Measurements from ENCODE around the gene NHP2. TPM values are rescaled to one million over a fixed set of nuclear protein-coding genes. Genes with fewer than 3 reads are reported as not detected.
"Not testable (repeated sequence)": the region's sequence is repeated elsewhere in the genome, so short reads cannot be mapped to it uniquely, and the experiment has no call there.

The NHP2 gene
- total RNA-seq (100 to 1,000 TPM; 298 to 311 TPM), polyA plus RNA-seq (219 TPM)

DNA sequence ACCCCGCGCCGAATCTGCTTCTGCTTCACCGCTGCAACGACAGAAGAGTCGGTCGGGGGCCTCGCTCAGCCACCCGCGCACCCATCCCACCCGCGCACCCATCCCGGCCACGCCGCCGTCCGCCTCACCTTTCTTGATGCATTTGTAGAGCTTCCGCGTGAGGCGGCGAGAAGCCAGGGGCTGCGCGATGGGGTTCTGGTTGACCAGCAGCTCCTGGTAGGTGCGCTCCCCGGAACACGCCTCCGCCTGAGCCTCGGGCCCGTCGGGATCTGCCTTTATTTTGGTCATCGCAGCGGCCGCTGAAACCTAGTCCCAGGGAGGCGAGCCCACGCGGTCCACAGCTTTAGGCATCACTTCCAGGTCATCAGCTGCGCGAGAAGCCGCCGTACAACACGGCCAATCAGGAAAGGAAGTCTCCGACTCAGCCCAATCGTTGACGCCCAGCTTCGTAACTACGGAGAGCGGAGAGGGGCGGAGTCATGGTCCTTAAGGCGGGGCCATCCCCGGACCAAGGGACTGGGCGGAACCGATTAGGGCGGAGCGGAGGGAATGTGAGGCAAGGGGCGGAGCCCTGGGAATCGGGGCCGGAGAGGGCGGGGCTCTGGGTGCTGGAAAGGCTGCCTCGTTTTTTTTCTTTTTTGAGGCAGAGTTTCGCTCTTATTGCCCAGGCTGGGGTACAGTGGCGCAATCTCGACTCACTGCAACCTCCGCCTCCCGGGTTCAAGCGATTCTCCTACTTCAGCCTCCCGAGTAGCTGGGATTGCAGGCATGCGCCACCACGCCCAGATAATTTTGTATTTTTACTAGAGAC lies at the start of gene NHP2:
Gene NHP2 (minus strand): TSS at position 356 of the 811 bp plus-strand sequence. CDS start 68 bp downstream, at position 288.
- Mint-ChIP-seq H3K27ac (peak within 1 kb of the TSS; percentile 69 to 93 (median 88)), H3K27me3 (no peaks in the 10 kb centered on the region), H3K36me3 (peaks cover 0 to 37% (median 2%) of the 10 kb centered on the region in 3 donors), H3K4me1 (peaks cover 25 to 44% (median 33%) of the 10 kb centered on the region in 3 donors), H3K4me3 (peak within 1 kb of the TSS; percentile 90 to 99 (median 96)), H3K9me3 (no peaks in the 10 kb centered on the region)
- peak within 1 kb of the TSS; percentile 52 for H3K27ac ChIP-seq (ENCODE audit: low read depth, low read length)
- H3K9me3 ChIP-seq (ENCODE audit: low read length): no peaks in the 10 kb centered on the region
- no peaks in the 10 kb centered on the region for H3K27me3 ChIP-seq (ENCODE audit: insufficient read depth, low read length, poor library complexity, severe bottlenecking)
- H3K36me3 ChIP-seq (ENCODE audit: insufficient read depth, low read length): peaks cover 27% of the 10 kb centered on the region
- DNase-seq: peak; percentile 94 to 97 (median 96)
- CTCF ChIA-PET: interaction anchor here (0.7 to 2.5 kb wide), 11 partner anchors 8 to 547 kb away, joined by 3 to 15 read pairs (median 3); no protein-coding TSS in a partner anchor
- H3K4me3 ChIP-seq (ENCODE audit: low read length): peak within 1 kb of the TSS; percentile 80
- POLR2A ChIA-PET: interaction anchor here (0.5 to 1.3 kb wide), 6 partner anchors 9 to 77 kb away, joined by 3 to 9 read pairs (median 6); partner anchors contain the start of genes HNRNPAB and RMND5B
- peaks cover 18% of the 10 kb centered on the region for H3K4me1 ChIP-seq (ENCODE audit: insufficient read depth, low read length)

DNA sequence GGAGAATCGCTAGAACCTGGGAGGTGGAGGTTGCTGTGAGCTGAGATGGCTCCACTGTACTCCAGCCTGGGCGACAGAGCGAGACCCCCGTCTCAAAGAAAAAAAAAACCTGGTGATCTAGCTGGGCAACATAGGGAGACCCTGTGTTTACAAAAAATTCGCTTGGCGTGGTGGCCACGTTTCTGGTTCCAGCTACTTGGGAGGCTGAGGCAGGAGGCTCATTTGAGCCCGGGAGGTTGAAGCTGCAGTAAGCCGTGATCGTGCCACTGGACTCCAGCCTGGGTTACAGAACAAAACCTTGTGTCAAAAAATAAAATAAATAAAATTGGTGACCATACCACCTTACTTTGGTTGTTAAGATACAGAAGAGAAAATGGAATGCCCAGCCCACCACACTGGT lies 48.9 kb upstream of the NHP2 start:
- DNase-seq: no peak
- Mint-ChIP-seq H3K9me3 (peaks cover 0 to 2% (median 0%) of the 10 kb centered on the region in 5 donors), H3K27ac (peak overlapping the region in 2 of 8 donors; percentile 54 to 77), H3K36me3 (peaks cover 0 to 24% (median 1%) of the 10 kb centered on the region in 3 donors), H3K4me1 (peaks cover 19 to 25% (median 21%) of the 10 kb centered on the region in 3 donors), H3K27me3 (peaks cover 0 to 2% of the 10 kb centered on the region in 2 donors), H3K4me3 (peak overlapping the region; percentile 44 to 85 (median 59))
- Histone ChIP-seq H3K27me3 (ENCODE audit: insufficient read depth, low read length, poor library complexity, severe bottlenecking) (no peaks in the 10 kb centered on the region), H3K27ac (ENCODE audit: low read depth, low read length) (no peak overlapping the region), H3K9me3 (ENCODE audit: low read length) (no peaks in the 10 kb centered on the region), H3K36me3 (ENCODE audit: insufficient read depth, low read length) (peaks cover 8% of the 10 kb centered on the region), H3K4me1 (ENCODE audit: insufficient read depth, low read length) (peaks cover 22% of the 10 kb centered on the region), H3K4me3 (ENCODE audit: low read length) (no peak overlapping the region)
- POLR2A ChIA-PET: no interaction called here
- CTCF ChIA-PET: no interaction called here

DNA sequence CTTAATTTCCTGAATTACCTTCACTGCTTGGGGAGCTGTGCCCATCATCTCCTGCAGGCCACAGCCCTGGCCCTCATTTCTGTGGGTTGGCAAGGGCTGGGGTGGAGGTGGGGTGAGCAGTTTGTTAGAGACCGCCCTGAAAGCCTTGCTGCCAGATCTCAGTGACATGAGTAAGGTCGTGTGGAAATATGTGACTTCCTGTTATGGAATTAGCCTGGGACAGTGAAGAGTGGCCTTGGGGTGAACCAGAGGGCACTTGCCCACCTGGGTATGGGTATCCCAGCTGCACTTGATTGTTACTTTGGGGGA lies 48.2 kb upstream of the NHP2 start:
- no peak for DNase-seq
- Histone ChIP-seq H3K4me1 (ENCODE audit: insufficient read depth, low read length) (peaks cover 16% of the 10 kb centered on the region), H3K27me3 (ENCODE audit: insufficient read depth, low read length, poor library complexity, severe bottlenecking) (no peaks in the 10 kb centered on the region), H3K36me3 (ENCODE audit: insufficient read depth, low read length) (peaks cover 2% of the 10 kb centered on the region), H3K4me3 (ENCODE audit: low read length) (no peak overlapping the region), H3K9me3 (ENCODE audit: low read length) (no peaks in the 10 kb centered on the region), H3K27ac (ENCODE audit: low read depth, low read length) (no peak overlapping the region)
- peaks cover 13 to 18% (median 14%) of the 10 kb centered on the region in 3 donors for H3K4me1 Mint-ChIP-seq
- POLR2A ChIA-PET: no interaction called here
- H3K36me3 Mint-ChIP-seq: peaks cover 0 to 18% (median 1%) of the 10 kb centered on the region in 3 donors
- H3K27ac Mint-ChIP-seq: peak overlapping the region in 1 of 8 donors; percentile 77
- CTCF ChIA-PET: interaction anchor here (1.3 kb wide), 1 partner anchor 14 kb away, joined by 3 read pairs; the partner anchor contains the start of gene GMCL2
- peaks cover 0 to 2% of the 10 kb centered on the region in 2 donors for H3K27me3 Mint-ChIP-seq
- H3K9me3 Mint-ChIP-seq: peaks cover 0 to 2% (median 0%) of the 10 kb centered on the region in 5 donors
- peak overlapping the region in 5 of 7 donors; percentile 5 to 85 (median 45) for H3K4me3 Mint-ChIP-seq

DNA sequence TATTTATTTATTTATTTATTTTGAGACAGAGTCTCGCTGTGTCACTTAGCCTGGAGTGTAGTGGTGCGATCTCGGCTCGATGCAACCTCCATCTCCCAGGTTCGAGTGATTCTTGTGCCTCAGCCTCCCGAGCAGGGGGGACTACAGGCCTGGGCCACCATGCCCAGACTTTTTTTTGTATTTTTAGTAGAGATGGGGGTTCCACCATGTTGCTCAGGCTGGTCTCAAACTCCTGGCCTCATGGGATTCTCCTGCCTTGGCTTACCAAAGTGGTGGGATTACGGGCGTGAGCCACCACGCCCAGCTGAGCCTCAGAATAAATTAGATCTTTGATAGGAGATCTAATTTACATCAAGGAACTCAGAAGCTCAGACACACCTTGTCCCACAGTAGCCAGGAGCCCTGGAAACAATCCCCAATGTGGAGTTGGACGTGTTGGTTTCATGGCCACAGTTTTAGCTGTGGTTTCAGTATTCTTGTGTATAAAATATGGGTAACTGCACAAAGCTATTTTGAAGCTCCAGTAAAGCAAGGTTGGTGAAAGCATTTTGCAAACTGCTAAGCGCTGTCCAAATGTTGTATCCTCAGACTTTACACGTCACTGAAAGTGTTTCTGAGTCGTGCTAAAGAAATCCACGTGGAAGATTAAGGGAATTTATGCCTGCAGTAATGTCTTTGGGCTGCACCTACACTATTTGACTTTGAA lies 47.7 kb upstream of the NHP2 start:
- Histone ChIP-seq H3K9me3 (ENCODE audit: low read length) (no peaks in the 10 kb centered on the region), H3K4me3 (ENCODE audit: low read length) (no peak overlapping the region), H3K36me3 (ENCODE audit: insufficient read depth, low read length) (no peaks in the 10 kb centered on the region), H3K4me1 (ENCODE audit: insufficient read depth, low read length) (peaks cover 11% of the 10 kb centered on the region), H3K27me3 (ENCODE audit: insufficient read depth, low read length, poor library complexity, severe bottlenecking) (no peaks in the 10 kb centered on the region), H3K27ac (ENCODE audit: low read depth, low read length) (no peak overlapping the region)
- Mint-ChIP-seq H3K4me3 (peak overlapping the region in 4 of 7 donors; percentile 5 to 85 (median 48)), H3K4me1 (peaks cover 8 to 13% (median 9%) of the 10 kb centered on the region in 3 donors), H3K27me3 (peaks cover 0 to 2% of the 10 kb centered on the region in 2 donors), H3K36me3 (peaks cover 0 to 13% (median under 1%) of the 10 kb centered on the region in 3 donors), H3K9me3 (peaks cover 0 to 2% (median 0%) of the 10 kb centered on the region in 5 donors), H3K27ac (peak overlapping the region in 2 of 8 donors; percentile 17 to 77)
- CTCF ChIA-PET: interaction anchor here (1.3 kb wide), 1 partner anchor 14 kb away, joined by 3 read pairs; the partner anchor contains the start of gene GMCL2
- no peak for DNase-seq
- POLR2A ChIA-PET: no interaction called here

DNA sequence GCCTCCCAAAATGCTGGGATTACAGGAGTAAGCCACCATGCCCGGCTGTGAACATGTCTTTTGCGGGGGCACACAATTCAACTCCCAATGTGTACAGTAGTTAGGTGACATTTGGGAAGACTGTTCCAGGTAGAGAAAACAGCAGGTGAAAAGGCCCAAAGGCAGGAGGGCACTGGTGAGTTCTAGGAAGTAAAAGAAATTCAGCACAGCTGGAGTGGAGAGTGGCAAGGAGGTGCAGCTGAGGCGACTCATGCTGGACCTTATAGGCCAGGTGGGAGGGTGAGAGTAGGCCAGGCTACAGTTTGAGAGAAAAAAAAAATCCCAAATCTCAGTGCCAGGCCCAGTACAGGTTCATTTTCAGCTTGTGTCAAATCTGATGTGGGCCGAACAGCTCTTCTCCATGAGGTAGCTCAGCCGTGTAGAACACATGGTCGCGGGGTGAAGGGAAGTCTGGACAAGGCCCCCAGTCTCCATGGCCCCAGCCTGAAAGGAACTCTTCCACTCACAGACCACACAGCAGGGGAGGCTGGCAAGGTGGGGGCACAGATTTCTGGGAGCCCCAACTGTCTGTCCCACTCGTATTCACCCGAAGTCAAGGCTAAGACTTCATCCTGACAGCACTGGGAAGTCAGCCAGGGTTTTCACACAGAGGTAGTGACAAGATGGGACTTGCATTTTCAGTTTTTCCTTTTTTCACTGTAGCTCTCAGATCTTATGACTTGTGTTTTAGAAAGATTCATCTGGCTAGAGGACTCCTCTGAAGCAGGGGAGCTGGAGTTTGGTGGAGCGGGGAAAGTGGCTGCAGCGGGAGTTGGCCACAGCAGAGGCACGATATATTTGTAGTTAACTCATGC lies 46.1 kb upstream of the NHP2 start:
- Histone ChIP-seq H3K9me3 (ENCODE audit: low read length) (no peaks in the 10 kb centered on the region), H3K36me3 (ENCODE audit: insufficient read depth, low read length) (no peaks in the 10 kb centered on the region), H3K4me3 (ENCODE audit: low read length) (no peak overlapping the region), H3K27me3 (ENCODE audit: insufficient read depth, low read length, poor library complexity, severe bottlenecking) (no peaks in the 10 kb centered on the region), H3K4me1 (ENCODE audit: insufficient read depth, low read length) (no peaks in the 10 kb centered on the region), H3K27ac (ENCODE audit: low read depth, low read length) (no peak overlapping the region)
- H3K9me3 Mint-ChIP-seq: peaks cover 0 to 2% (median 0%) of the 10 kb centered on the region in 5 donors
- H3K4me1 Mint-ChIP-seq: peaks cover 3 to 6% (median 3%) of the 10 kb centered on the region in 3 donors
- peaks cover 0 to 4% (median 0%) of the 10 kb centered on the region in 3 donors for H3K36me3 Mint-ChIP-seq
- ChIA-PET CTCF (no interaction called here), POLR2A (no interaction called here)
- H3K4me3 Mint-ChIP-seq: peak overlapping the region in 1 of 7 donors; percentile 62
- no peak overlapping the region for H3K27ac Mint-ChIP-seq
- H3K27me3 Mint-ChIP-seq: peaks cover 0 to 2% of the 10 kb centered on the region in 2 donors
- DNase-seq: no peak

DNA sequence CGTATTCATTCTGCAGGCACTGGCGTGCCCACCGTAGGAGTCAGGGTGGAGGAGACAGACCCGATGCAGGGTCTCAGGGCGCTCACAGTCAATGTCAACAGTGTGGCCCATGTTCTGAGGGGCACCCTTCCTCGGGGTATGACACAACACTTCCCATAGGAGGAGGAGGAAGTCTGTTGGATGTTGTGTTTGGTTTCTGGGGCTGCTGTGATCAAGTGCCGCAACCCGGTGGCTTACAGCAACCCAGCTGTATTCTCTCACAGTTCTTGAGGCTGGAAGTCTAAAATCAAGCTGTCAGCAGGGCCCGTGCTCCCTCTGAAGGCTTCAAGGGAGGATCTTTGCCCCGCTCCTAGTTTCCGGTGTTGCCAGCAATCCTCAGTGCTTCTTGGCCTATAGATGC lies 45.0 kb upstream of the NHP2 start:
- no peak overlapping the region for H3K27ac Mint-ChIP-seq
- POLR2A ChIA-PET: no interaction called here

DNA sequence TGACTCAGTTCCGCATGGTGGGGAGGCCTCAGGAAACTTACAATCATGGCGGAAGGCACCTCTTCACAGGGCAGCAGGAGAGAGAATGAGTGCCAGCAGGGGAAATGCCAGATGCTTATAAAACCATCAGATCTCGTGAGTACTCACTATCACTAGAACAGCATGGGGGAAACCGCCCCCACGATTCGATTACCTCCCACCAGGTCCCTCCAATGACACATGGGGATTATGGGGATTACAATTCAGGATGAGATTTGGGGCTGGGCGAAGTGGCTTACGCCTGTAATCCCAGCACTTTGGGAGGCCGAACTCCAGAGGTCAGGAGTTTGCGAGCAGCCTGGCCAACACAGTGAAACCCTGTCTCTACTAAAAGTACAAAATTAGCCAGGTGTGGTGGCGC lies 44.5 kb upstream of the NHP2 start:
- H3K9me3 Mint-ChIP-seq; H3K27me3 Mint-ChIP-seq; H3K36me3 Mint-ChIP-seq; H3K27me3 ChIP-seq (ENCODE audit: insufficient read depth, low read length, poor library complexity, severe bottlenecking); H3K27ac ChIP-seq (ENCODE audit: low read depth, low read length); H3K36me3 ChIP-seq (ENCODE audit: insufficient read depth, low read length); H3K4me3 ChIP-seq (ENCODE audit: low read length); H3K27ac Mint-ChIP-seq; H3K9me3 ChIP-seq (ENCODE audit: low read length); POLR2A ChIA-PET; CTCF ChIA-PET; DNase-seq: not testable (repeated sequence)
- peaks cover 13% of the 10 kb centered on the region for H3K4me1 ChIP-seq (ENCODE audit: insufficient read depth, low read length)
- Mint-ChIP-seq H3K4me1 (peaks cover 16 to 19% (median 18%) of the 10 kb centered on the region in 3 donors), H3K4me3 (peak overlapping the region in 2 of 7 donors; percentile 32 to 54)

More for the DNA sequence above, 45.0 kb upstream of the NHP2 start:
- H3K27ac ChIP-seq (ENCODE audit: low read depth, low read length): no peak overlapping the region
- Mint-ChIP-seq H3K27me3 (no peaks in the 10 kb centered on the region), H3K36me3 (no peaks in the 10 kb centered on the region), H3K9me3 (no peaks in the 10 kb centered on the region), H3K4me1 (peaks cover 11 to 13% (median 12%) of the 10 kb centered on the region in 3 donors), H3K4me3 (no peak overlapping the region)
- DNase-seq: no peak
- no peaks in the 10 kb centered on the region for H3K27me3 ChIP-seq (ENCODE audit: insufficient read depth, low read length, poor library complexity, severe bottlenecking)
- CTCF ChIA-PET: no interaction called here
- no peaks in the 10 kb centered on the region for H3K36me3 ChIP-seq (ENCODE audit: insufficient read depth, low read length)
- H3K4me3 ChIP-seq (ENCODE audit: low read length): no peak overlapping the region
- peaks cover 8% of the 10 kb centered on the region for H3K4me1 ChIP-seq (ENCODE audit: insufficient read depth, low read length)
- H3K9me3 ChIP-seq (ENCODE audit: low read length): no peaks in the 10 kb centered on the region
